Uterus (tissue), 2 donors: ENCODE results near the gene FRMPD2.

ENCODE experiments used
- POLR2A ChIP-seq, 2 donors: fragments of 450-650 bp; IDR thresholded peaks; one replicate each; pipeline ENCODE4 v1.6.1; 2016; ENCODE audit warnings: antibody characterized with exemption in 2 of 2, mild to moderate bottlenecking in 1 of 2, moderate library complexity in 1 of 2
- TF ChIP-seq, protein P1 (sequence below), 4 experiments: fragments of 200-600 bp in 2 of 4; fragments of 450-650 bp in 2 of 4; sonication (generic) in 2 of 4; IDR thresholded peaks; one replicate each; pipeline ENCODE4 v1.5.1; 2016 to 2019; ENCODE audit warnings: antibody characterized with exemption in 4 of 4, mild to moderate bottlenecking in 2 of 4, moderate library complexity in 1 of 4

- TF ChIP-seq POLR2A (IDR thresholded peaks at IDR 0.05) = no peak
- TF ChIP-seq, protein P1, sequence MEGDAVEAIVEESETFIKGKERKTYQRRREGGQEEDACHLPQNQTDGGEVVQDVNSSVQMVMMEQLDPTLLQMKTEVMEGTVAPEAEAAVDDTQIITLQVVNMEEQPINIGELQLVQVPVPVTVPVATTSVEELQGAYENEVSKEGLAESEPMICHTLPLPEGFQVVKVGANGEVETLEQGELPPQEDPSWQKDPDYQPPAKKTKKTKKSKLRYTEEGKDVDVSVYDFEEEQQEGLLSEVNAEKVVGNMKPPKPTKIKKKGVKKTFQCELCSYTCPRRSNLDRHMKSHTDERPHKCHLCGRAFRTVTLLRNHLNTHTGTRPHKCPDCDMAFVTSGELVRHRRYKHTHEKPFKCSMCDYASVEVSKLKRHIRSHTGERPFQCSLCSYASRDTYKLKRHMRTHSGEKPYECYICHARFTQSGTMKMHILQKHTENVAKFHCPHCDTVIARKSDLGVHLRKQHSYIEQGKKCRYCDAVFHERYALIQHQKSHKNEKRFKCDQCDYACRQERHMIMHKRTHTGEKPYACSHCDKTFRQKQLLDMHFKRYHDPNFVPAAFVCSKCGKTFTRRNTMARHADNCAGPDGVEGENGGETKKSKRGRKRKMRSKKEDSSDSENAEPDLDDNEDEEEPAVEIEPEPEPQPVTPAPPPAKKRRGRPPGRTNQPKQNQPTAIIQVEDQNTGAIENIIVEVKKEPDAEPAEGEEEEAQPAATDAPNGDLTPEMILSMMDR (IDR thresholded peaks at IDR 0.05) = no peak
These were observed 66.6 kb downstream of the FRMPD2 start for GRCh38 chr10:48207853-48208252.
